SK-N-MC (cell line): ENCODE measurements around the gene TAAR9.

ENCODE experiments used
- EZH2 ChIP-seq: fragments of 200-600 bp; sonication (generic); IDR thresholded peaks from one replicate; pipeline ENCODE4 v1.6.1; 2017; ENCODE audit warnings: antibody characterized with exemption
- POLR2AphosphoS5 ChIP-seq: IDR thresholded peaks from 2 replicates; pipeline ENCODE4 v1.6.1; 2012; ENCODE audit warnings: mild to moderate bottlenecking, low read depth, low read length, borderline replicate concordance

- TF ChIP-seq POLR2AphosphoS5 (no peak), EZH2 (no peak)
Measured at GRCh38 chr6:132506869-132507808, 30.9 kb upstream of the TAAR9 start.
